ENCODE results near the gene RTTN.

The RTTN gene

DNA sequence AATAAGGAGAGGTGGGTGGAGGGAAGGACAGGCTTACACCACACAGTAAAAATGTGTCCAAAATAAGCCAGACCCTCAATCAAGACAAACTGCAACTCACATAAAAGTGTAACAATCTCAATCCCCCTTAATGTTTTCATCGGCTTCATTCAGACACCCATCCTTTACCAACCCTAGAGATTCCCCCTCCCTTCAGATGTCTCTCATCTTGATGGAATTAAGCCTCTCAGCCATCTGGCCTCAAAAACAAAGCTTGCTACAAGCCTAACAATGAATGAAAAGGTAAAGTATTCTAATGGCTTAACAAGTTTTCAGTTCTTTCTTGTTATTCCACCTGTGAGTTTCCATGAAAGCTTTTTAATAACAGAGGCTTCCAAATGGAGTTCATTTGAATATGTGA lies 5.2 kb downstream of the RTTN start:
- DNase-seq (ENCODE audit: low read depth in 2 of 3, low spot score in 2 of 3) = no peak

DNA sequence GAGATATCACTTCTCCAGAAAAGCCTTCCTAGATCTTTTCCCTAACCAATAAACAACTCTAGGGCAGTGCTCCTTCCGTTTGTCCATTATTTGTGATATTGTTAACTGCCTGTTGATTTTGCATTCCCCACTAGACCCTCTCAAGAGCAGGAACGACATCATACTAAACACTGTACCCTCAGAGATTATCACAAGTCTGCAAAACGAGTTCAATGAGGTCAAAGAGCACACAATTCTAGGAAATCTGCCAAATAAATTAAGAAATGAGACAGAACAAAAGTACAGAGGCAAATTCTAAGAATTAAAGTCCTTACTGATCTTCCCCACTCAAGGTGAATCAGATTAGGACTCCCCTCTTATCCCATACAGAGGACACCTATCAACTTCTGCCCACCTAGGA lies 7.6 kb downstream of the RTTN start:
- DNase-seq (ENCODE audit: low read depth in 2 of 3, low spot score in 2 of 3) = no peak

DNA sequence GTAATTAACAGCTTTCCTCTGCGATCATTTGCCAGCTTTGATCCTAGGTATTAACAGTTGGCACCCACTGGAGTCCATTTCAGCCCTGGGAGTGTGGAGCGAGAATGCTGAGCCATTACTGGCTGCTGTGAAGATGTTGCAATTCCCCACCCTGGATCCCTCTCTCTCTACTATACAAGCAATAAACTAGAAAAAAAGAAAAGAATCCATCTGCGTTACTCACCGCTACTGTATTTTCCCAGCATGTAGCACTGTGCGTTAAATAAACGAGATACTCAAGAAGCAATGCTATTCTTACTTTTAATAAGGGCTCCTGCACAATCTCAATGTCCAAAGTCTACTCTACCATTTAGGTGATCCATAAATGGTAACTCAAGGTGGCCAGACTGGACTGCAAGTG lies 8.5 kb downstream of the RTTN start:
- no peak for DNase-seq (ENCODE audit: low read depth in 2 of 3, low spot score in 2 of 3)

DNA sequence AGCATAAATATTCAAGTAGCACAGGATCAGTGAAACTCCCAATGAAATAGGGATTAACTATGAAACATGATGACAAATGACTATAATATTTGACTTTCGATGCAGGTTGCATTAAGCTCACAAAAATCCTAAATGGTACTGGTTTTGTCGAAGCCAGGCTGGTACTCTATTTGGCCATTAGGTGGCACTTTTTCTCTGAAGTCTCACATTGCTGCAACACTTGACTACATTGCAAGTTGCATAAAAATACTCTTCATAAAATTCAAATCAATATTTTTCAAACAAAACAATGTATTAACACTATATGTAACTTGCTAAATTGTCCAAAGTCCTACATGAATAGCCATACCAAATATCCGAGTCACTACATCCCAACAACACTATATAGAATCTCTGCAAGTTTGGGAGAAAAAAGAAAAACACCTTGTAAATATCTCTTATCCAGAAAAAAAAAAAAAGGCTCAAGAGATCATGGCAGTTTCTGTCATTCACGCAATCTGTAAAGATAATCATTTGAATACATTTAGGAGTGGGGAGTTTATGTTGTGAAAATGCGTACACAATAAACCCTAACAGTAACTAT lies 9.5 kb downstream of the RTTN start:
- no peak for DNase-seq (ENCODE audit: low read depth in 2 of 3, low spot score in 2 of 3)

DNA sequence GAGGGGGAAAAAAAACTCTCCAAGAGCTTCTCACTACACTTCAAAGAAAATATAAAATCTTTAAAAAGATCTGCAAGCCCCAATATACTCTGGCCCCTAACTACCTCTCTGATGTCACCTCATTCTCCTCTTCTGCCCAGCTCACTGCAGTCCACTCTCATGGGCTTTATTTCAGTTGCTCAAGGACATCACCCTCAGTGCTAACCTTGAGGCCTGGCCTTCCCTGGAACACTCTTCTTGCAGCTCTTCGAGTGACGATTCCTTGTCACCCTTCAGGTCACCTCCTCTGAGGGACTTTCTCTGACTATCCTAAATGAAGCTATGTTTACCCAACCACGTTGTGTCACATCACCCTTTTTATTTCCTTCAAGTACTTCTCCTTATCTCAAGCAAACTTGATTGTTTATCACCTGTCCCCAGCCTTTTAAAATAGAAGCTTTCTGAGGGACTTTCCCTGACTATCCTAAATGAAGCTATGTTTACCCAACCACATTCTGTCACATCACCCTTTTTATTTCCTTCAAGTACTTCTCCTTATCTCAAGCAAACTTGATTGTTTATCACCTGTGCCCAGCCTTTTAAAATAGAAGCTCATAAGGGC lies 10.4 kb downstream of the RTTN start:
- DNase-seq (ENCODE audit: low read depth in 2 of 3, low spot score in 2 of 3) = no peak

DNA sequence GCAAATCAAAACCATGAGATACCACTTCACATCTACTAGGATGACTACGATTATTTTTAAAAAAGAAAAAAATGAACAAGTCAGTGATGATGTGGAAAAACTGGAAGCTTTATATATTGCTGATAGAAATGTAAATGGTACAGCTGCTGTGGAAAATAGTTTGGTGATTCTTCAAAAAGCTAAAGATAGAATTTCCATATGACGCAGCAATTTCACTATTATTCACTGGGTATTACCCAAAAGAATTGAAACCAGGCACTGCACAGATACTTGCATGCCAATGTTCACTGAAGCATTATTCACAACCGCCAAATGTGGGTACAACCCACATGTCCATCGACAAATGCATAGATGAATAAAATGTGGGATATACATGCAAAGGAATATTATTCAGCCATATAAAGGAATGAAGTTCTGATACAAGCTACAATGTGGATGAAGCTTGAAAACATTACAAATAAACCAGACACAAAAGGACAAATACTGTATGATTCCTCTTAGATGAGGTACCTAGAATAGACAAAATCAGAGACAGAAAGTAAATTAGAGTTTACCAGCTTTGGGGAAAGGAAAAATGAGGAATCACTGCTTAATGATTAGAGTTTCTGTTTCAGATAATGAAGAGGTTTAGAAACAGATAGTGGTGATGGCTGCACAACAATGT lies 11.1 kb downstream of the RTTN start:
- DNase-seq (ENCODE audit: low read depth in 2 of 3, low spot score in 2 of 3) = no peak

DNA sequence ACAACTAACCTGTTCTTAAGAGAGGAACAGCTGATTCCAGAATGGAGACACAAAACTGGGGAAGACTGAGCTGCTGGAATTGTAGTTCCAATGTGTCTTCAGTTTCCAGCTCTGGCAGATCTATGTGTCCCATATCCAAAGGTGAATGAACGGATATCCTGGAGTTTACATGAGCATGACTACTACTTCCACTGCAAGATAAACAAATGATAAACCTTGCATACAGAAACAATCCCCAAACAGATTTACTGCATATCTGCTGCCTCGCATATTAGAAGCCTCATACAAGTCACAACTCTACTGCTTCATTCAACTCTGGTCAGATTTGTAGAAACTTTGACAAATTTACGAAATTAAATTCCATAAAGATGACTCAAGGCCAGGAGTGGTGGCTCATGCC lies 15.0 kb downstream of the RTTN start:
- no peak for DNase-seq (ENCODE audit: low read depth in 2 of 3, low spot score in 2 of 3)

DNA sequence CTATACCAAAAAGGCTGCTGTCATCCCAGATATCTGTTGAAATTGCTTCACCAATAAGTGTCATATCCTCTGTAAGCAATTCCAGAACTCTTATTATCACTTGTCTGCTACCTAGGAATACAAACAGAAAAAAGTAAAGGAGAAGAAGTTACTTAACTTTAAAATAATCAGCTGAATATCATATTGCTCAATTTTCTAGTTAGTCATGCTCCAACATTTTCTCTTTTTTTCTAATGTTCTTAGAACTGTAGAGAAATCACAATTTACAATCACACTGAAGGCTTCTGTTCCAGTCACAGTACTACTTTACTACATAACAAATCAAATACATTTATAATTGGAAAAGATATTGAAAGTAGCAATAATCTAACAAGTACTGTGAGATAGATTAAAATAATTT lies 17.4 kb downstream of the RTTN start:
- no peak for DNase-seq (ENCODE audit: low read depth in 2 of 3, low spot score in 2 of 3)

DNA sequence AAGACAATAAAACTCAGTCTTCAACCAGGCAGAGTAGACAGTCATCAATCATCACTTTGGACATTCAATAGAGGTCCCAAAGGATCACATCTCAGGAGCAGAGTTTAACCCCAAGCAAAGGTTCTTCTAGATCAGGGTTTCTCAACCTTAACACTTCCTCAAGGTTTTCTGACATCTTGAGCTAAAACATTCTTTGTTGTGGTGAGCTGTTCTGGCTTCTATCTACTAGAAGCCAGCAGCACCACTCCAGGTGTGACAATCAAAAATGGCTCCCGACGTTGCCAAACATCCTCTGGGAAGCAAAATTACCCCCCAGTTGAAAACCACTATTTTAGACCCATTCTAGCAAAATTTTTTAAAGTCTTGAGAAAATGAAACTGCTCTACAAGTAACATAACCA lies 22.0 kb downstream of the RTTN start:
- no peak for DNase-seq (ENCODE audit: low read depth in 2 of 3, low spot score in 2 of 3)

DNA sequence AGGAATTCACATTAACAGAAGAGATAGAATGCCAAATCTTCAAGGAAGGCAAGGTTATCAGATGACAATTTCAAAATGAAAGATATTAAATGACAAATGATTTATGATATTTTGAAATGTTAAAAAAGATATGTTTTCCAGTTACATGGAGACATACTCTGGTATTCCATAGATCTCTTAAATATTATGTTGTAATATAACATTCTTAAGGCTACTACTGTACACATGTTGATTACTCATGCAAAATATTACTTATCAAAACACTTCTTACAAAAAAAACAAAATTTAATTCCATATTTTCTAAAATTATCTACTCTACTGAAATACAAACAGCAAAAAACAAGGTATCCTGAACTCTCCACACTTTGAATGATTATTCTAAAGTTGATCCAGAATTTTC lies 22.9 kb downstream of the RTTN start:
- no peak for DNase-seq (ENCODE audit: low read depth in 2 of 3, low spot score in 2 of 3)

DNA sequence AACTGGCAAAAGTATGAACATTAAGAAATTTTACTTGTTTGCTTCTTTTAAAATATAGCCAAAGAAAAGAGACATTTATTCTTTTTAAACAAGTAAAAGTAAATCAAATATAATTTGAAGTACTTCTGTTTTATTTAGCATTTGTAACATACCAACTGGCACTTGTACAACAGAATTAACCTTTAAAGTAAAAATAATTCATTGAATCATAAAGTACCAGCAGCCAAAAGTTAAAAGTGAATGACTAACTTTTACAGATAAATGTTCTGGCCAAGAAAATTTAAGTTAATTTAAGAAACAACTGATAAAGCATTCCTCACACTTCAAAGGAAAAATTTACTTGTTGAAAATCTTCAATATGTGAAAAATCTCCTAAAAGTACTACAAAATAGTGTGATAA lies 23.8 kb downstream of the RTTN start:
- no peak for DNase-seq (ENCODE audit: low read depth in 2 of 3, low spot score in 2 of 3)

DNA sequence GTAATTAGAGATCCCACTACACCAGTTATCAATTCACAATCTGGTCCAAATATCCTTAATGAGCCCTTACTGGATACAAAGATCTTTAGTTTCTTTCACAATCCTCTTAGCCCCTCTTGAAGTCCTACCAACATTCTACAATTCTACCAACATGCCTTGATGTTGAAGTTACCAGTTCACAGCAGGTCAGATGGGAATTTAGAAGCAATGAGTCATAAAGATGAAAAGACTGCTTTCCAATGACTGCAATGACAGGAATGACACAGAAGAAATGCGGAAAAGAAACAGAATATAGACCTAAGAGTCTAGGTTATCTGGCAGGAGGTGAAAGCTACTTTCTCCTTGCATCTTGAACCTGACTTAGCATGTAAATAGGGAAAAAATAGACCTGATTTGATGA lies 24.5 kb downstream of the RTTN start:
- DNase-seq (ENCODE audit: low read depth in 2 of 3, low spot score in 2 of 3) = no peak

DNA sequence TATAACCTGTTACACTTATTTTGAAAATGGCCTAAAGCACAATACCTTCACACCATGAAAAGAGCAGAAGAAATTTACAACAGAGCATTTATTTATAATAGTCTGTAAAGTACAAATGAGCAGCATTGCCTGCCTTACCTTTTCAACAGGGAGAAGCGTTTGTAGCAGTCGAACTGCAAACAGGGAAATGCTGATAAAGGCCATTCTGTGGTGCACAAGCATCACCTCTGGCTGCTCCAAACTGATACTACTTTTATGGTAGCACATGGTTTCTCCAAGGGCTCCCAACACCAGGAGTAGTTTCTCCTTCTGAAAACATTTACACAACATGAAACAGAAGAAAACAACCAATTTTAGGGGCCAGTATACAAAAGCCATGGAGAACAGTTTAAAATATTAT lies 28.9 kb downstream of the RTTN start:
- no peak for DNase-seq (ENCODE audit: low read depth in 2 of 3, low spot score in 2 of 3)

DNA sequence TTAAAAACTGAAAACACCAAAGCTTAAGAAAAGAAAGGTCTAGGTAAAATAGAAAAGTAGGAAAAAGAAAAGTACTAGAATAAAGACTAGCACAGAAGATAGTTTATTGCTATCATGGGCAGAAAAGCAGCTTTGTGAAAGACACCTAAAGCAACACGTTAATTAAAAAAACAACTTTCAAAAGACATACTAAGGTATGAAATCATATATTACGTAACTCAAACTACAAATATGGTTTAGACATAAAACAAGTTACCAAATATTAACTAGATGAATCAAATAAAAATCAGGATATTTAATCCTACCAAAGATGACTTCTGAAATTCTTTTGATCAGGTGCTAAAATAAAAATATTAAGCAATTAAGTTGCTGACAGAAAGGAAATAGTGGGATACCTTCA lies 30.3 kb downstream of the RTTN start:
- DNase-seq (ENCODE audit: low read depth in 2 of 3, low spot score in 2 of 3) = no peak

DNA sequence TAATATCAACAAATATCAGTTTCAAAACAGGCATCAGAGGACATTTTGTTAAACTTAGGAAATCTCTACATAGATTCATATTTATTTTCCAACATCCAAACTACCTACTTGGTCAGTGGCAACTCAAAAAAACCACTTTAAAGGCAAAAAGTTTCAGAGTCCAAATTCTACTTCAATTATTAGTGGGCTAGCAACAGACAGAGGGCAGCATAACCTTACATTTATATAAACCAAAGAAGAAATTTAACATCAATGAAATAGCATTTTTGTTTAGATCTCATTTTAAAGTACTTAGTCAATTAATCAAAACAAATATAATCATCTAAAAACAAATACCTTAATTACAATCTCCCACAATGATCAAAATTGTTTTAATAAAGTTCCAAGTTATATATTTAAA lies 33.3 kb downstream of the RTTN start:
- DNase-seq (ENCODE audit: low read depth in 2 of 3, low spot score in 2 of 3) = no peak

DNA sequence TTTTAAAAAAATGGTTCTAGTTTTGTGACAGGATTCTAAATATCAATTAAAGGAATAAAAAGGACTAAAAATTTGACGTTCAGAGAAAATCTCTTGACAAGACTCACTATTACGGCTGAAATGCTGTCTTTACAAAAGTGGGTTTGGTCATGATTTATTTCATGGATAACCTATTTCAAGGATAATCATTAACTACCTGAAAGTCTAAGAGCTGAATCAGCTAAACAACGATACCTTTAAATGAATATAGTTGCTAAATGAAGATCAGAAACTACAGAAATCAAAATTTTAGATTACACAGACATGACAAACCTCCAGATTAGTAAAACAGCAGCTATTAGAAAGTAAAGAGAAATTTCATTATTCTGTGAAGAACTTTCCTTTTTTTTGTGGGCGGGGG lies 35.7 kb downstream of the RTTN start:
- no peak for DNase-seq (ENCODE audit: low read depth in 2 of 3, low spot score in 2 of 3)

DNA sequence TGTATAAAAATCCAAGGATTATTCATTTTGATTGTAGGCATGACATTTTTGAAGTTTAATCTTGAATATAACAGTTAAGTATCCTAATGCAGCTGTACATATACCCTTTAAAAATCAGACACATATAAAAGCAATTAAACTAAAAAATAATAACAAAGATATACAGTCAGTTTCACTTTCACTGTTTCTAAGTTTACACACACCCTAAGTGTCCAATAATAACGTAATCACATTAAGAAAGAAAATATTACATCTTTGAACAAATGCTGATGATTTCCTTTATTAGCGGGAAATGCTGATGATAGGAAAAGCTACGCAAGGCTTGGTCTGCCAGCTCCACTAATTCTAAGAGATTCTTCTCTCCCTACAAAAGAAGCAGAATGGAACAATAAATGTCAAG lies 38.8 kb downstream of the RTTN start:
- DNase-seq (ENCODE audit: low read depth in 2 of 3, low spot score in 2 of 3) = no peak

DNA sequence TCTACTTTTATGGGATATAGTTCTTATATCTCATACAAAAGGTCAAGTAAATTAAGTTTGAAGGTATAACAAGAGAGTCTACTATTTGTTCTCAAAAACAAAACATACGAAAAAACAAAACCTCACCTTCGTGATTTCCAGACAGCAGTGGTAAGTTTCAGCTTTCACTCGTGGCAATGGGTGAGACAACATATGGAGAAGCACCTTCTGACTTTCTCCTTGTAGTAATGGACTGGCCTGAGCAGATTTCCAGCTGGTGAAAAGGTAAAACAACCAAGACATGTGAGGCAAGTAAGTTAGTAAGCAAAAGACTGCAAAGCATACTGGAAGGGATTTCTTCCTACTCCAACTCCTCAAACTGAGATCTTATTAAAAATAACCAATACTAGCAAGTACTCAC lies 39.6 kb downstream of the RTTN start:
- no peak for DNase-seq (ENCODE audit: low read depth in 2 of 3, low spot score in 2 of 3)

DNA sequence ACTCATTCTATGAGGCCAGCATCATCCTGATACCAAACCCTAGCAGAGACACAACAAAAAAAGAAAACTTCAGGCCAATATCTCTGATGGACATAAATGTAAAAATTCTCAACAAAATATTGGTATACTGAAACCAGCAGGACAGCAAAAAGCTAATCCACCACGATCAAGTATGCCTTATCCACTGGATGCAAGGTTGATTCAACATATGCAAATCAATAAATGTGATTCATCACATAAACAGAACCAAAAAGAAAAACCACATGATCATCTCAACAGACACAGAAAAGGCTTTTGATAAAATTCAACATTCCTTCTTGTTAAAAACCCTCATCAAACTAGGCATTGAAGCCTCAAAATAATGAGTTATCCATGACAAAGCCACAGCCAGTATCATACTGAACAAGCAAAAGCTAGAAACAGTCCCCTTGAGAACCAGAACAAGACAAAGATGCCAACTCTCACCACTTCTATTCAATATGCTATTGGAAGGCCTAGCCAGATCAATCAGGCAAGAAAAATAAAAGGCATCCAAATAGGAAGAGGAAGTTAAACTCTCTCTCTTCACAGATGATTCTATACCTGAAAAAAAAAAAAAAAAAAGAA lies 45.3 kb downstream of the RTTN start:
- no peak for DNase-seq (ENCODE audit: low read depth in 2 of 3, low spot score in 2 of 3)

DNA sequence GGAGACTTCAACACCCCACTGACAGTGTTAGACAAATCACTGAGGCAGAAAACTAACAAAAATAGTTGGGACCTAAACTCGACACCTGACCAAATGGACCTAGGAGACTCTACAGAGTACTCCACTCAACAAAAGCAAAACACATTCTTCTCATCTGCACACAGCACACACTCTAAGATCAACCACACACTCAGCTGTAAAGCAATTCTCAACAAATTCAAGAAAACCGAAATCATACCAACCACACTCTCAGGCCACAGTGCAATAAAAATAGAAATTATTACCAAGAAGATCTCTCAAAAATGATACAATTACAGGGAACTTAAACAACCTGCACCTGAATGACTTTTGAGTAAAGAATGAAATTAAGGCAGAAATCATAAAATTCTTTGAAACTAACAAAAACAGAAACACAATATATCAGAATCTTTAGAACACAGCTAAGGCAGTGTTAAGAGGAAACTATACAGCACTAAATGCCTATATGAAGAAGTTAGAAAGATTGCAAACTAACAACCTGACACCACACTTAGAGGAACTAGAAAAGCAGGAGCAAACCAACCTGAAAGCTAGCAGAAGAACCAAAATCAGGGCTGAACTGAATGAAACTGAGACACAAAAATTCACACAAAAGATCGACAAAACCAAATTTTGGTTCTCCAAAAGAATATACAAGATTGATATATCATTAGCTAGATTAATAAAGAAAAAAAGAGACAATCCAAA lies 46.3 kb downstream of the RTTN start:
- DNase-seq (ENCODE audit: low read depth in 2 of 3, low spot score in 2 of 3) = no peak

DNA sequence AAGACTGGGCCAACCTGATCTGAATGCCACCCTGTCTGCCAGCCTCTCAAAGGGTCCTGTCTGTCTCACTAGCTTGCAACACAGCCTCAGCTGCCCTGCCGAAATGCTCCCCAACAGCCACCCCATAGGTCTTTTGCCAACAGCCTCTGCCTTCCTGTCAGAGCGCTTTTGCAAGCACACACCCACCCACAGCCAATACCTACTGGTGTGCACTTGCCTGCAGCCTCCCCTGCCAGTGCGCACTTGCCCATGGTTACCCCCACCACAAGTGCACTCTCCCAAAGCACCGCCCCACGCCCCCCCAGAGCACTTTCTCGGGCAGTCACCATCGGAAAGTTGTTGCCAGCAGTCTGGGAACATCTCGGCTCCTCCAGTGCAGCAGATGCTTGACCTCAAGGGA lies 48.6 kb downstream of the RTTN start:
- no peak for DNase-seq (ENCODE audit: low read depth in 2 of 3, low spot score in 2 of 3)

DNA sequence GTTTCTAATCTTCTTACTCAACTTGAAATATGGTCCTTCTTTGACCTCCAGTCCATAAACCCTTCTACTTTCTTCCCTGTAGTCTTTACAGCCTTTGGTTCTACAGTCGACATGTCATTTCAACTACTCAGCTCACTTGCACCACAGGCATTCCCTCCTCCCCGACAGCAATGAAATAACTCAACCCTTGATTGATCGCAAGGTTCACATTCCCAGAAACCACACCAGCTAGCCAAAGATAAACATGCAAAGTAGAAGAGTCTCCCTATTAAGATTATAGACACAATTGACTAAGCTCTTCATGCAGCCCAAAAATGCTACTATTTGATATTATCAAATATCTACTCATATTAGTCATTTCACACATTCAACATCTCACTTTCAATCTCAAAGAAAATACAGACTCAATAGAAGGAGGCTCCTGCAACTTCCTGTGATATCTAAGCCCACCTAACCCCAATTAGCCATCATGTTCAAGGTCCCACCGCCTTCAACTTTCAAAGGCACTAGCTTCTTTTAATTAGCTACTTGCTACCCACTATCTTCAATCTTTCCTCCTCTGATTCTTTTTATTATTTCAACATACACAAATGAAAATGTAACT lies 50.8 kb downstream of the RTTN start:
- no peak for DNase-seq (ENCODE audit: low read depth in 2 of 3, low spot score in 2 of 3)

Measured in activated CD8-positive, alpha-beta memory T cell treated with anti-CD3 and anti-CD28 coated beads for 48 hours (primary cell).